GM06990 (cell line): Measurements from ENCODE around the gene CIITA.
A peak's percentile ranks its signal among the peaks of the same experiment; 100 is the strongest.
"Not testable (repeated sequence)": the region's sequence is repeated elsewhere in the genome, so short reads cannot be mapped to it uniquely, and the experiment has no call there.

Source experiments
- DNase-seq: peaks from one replicate; pipeline ENCODE4 v3.0.0-alpha.2; 2011; ENCODE audit not compliant: insufficient read length; ENCODE audit errors: extremely low read depth
- H3K27me3 ChIP-seq: replicated peaks from 2 replicates; pipeline ENCODE4 v1.6.0; 2011; ENCODE audit warnings: low read length; ENCODE audit not compliant: control insufficient read depth, insufficient read depth
- H3K36me3 ChIP-seq: 2 replicates; pipeline ENCODE4 v1.5.1; 2011; ENCODE audit warnings: low read length; ENCODE audit not compliant: control insufficient read depth, insufficient read depth
- H3K4me3 ChIP-seq: replicated peaks from 2 replicates; pipeline ENCODE4 v1.5.1; 2011; ENCODE audit warnings: low read depth, mild to moderate bottlenecking, control low read depth, low read length
- CTCF ChIP-seq: IDR thresholded peaks from 2 replicates; pipeline ENCODE4 v1.5.1; 2011; ENCODE audit warnings: low read length, control low read depth, mild to moderate bottlenecking, inconsistent platforms; ENCODE audit not compliant: insufficient read depth, poor library complexity, severe bottlenecking

Gene CIITA

GRCh38 chr16:10965440-10966061, 88.5 kb downstream of the CIITA start:
- peak overlapping the region; percentile 47 for H3K4me3 ChIP-seq
- peak; percentile 82 for DNase-seq
- peaks cover 13% of the 10 kb centered on the region for H3K36me3 ChIP-seq
- TF ChIP-seq CTCF = no peak
- no peaks in the 10 kb centered on the region for H3K27me3 ChIP-seq

- TF ChIP-seq CTCF = no peak
- H3K36me3 ChIP-seq = peaks cover 15% of the 10 kb centered on the region
- no peaks in the 10 kb centered on the region for H3K27me3 ChIP-seq
- H3K4me3 ChIP-seq = no peak overlapping the region
- DNase-seq = no peak
Measured at GRCh38 chr16:10966129-10966528, 89.1 kb downstream of the CIITA start.

GRCh38 chr16:10966559-10966958, 89.6 kb downstream of the CIITA start:
- H3K36me3 ChIP-seq = peaks cover 16% of the 10 kb centered on the region
- not testable (repeated sequence) for H3K4me3 ChIP-seq, DNase-seq, H3K27me3 ChIP-seq

GRCh38 chr16:10967986-10968385, 91.0 kb downstream of the CIITA start:
- H3K4me3 ChIP-seq = no peak overlapping the region
- no peak for TF ChIP-seq CTCF
- H3K27me3 ChIP-seq = no peaks in the 10 kb centered on the region
- peaks cover 16% of the 10 kb centered on the region for H3K36me3 ChIP-seq
- no peak for DNase-seq

GRCh38 chr16:10968498-10968897, 91.5 kb downstream of the CIITA start:
- no peak overlapping the region for H3K4me3 ChIP-seq
- no peaks in the 10 kb centered on the region for H3K27me3 ChIP-seq
- H3K36me3 ChIP-seq = peaks cover 17% of the 10 kb centered on the region
- no peak for DNase-seq
- no peak for TF ChIP-seq CTCF

- Histone ChIP-seq H3K36me3 (peaks cover 16% of the 10 kb centered on the region), H3K4me3 (no peak overlapping the region), H3K27me3 (no peaks in the 10 kb centered on the region)
- no peak for TF ChIP-seq CTCF
- no peak for DNase-seq
Measured at GRCh38 chr16:10969615-10970014, 92.6 kb downstream of the CIITA start.
